Stomach (tissue), 4 donors: ENCODE results near the gene SPATA6L.

Source experiments
- CTCF ChIP-seq, 7 experiments: fragments of 450-650 bp in 4 of 7; fragments of 200-600 bp in 3 of 7; sonication (generic) in 3 of 7; IDR thresholded peaks; one replicate each; pipeline ENCODE4 v1.5.1; 2016 to 2019; ENCODE audit warnings: antibody characterized with exemption in 7 of 7, control low read depth in 2 of 7, mild to moderate bottlenecking in 1 of 7
- EP300 ChIP-seq: sonication (generic); formaldehyde crosslinking; IDR thresholded peaks from one replicate; pipeline ENCODE4 v1.6.1; 2017; ENCODE audit warnings: antibody characterized with exemption

GRCh38 chr9:4620057-4620765, 46.1 kb downstream of the SPATA6L start:
- TF ChIP-seq EP300: no peak
- TF ChIP-seq CTCF (IDR thresholded peaks at IDR 0.05): no peak
